ENCODE results near the gene ARHGAP8. TPM values are rescaled to one million over a fixed set of nuclear protein-coding genes. Genes with fewer than 3 reads are reported as not detected.

Gene ARHGAP8
- total and polyA plus RNA-seq, 2 of the 13 experiments (the other 11 are each of a cell fraction or from before 2014, with no cell fraction given) = 0.07 TPM; not detected in 1

DNA sequence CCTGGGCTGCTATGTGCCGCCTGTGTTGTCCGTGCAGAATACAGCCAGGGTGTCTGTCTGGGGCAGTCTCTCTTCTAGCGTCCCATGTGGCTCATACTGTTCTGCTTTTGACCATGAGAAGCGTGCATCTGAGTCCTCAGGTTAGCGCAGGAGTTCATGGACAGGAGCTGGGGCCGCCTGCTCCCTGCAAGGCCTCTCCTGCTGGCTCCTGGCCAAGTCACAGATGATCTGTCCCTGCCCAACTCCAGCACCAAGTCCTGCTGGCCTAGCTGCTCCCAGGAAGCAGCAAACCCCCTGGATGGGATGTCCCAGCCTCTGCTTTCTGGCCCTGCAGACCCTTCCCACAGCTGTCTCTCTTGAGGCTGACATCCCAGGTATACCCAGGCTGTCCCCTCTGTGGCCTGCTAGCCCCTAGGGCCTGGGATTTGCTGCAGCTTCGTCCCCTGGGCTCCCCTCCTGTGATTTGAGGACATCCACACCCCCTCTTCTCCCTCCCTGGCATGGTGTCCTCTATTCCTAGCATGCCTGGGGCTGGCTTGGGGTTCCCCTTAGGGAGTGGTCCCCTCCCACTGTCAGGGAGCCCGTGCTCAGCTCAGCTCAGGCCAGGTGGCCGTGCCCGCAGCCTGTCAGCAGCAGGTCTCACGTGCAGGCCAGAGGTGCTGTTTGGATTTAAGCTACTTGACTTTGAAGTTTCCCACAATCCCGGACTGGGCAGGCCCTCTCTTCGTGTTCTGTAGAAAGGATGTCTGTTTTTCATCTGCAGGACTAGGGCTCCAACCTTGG lies 32.6 kb upstream of the ARHGAP8 start (continued):
- no peak for TF ChIP-seq SETDB1 (CRISPR knock-in tag; IDR thresholded peaks at IDR 0.05; ENCODE audit: borderline replicate concordance)
- TF ChIP-seq ZBTB33 (CRISPR knock-in tag; IDR thresholded peaks at IDR 0.05) = peak; percentile 79
- peak; percentile 80 for TF ChIP-seq ZBTB38 (CRISPR knock-in tag; IDR thresholded peaks at IDR 0.05)
- no peak for TF ChIP-seq MLX (CRISPR knock-in tag; IDR thresholded peaks at IDR 0.05)
- no peak for TF ChIP-seq ZFP82 (CRISPR knock-in tag; IDR thresholded peaks at IDR 0.05; ENCODE audit: borderline replicate concordance)
- TF ChIP-seq ZSCAN9 (CRISPR knock-in tag; IDR thresholded peaks at IDR 0.05; ENCODE audit: borderline replicate concordance) = no peak
- TF ChIP-seq, protein P1, sequence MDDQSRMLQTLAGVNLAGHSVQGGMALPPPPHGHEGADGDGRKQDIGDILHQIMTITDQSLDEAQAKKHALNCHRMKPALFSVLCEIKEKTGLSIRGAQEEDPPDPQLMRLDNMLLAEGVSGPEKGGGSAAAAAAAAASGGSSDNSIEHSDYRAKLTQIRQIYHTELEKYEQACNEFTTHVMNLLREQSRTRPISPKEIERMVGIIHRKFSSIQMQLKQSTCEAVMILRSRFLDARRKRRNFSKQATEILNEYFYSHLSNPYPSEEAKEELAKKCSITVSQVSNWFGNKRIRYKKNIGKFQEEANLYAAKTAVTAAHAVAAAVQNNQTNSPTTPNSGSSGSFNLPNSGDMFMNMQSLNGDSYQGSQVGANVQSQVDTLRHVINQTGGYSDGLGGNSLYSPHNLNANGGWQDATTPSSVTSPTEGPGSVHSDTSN (CRISPR knock-in tag; IDR thresholded peaks at IDR 0.05; ENCODE audit: borderline replicate concordance) = no peak
- TF ChIP-seq NFIC (IDR thresholded peaks at IDR 0.05; ENCODE audit: low read length) = no peak
- TF ChIP-seq ZNF703 (CRISPR knock-in tag; IDR thresholded peaks at IDR 0.05; ENCODE audit: borderline replicate concordance) = no peak
- no peak for TF ChIP-seq NFKBIZ (CRISPR knock-in tag; IDR thresholded peaks at IDR 0.05)
- TF ChIP-seq ZNF292 (CRISPR knock-in tag; IDR thresholded peaks at IDR 0.05; ENCODE audit: borderline replicate concordance, low read depth) = no peak
- TF ChIP-seq ZNF839 (CRISPR knock-in tag; IDR thresholded peaks at IDR 0.05; ENCODE audit: borderline replicate concordance) = no peak
- TF ChIP-seq MED13 (CRISPR knock-in tag; IDR thresholded peaks at IDR 0.05) = no peak
- TF ChIP-seq ZNF616 (CRISPR knock-in tag; IDR thresholded peaks at IDR 0.05; ENCODE audit: low read depth) = no peak
- TF ChIP-seq STAT5B (CRISPR knock-in tag; IDR thresholded peaks at IDR 0.05) = no peak
- no peak for TF ChIP-seq ZSCAN21 (CRISPR knock-in tag; IDR thresholded peaks at IDR 0.05; ENCODE audit: borderline replicate concordance)
